M059J (cell line): ENCODE data around the gene SEPHS1. TPM values are rescaled to one million over a fixed set of nuclear protein-coding genes. Genes with fewer than 3 reads are reported as not detected.
"Not testable (repeated sequence)": the region's sequence is repeated elsewhere in the genome, so short reads cannot be mapped to it uniquely, and the experiment has no call there.

Experiments
- DNase-seq: peaks from one replicate; pipeline ENCODE4 v3.0.0-alpha.2; 2012; ENCODE audit warnings: low read depth
- total RNA-seq: library from RNA; depleted of rRNA; stranded (reverse); fragments of >200 nt; shearing (Covaris generic); gene quantifications from 2 replicates; pipeline ENCODE4 v1.2.3, GENCODE V29; 2014; rRNA removed

Gene SEPHS1
- total RNA-seq, result 17.7 and 26.5 TPM in 2 replicates

- DNase-seq, result peak; percentile 61
Observed at GRCh38 chr10:13348216-13349017, at the start of gene SEPHS1. TSS of gene SEPHS1 (minus strand) at chr10:13348293. CDS start at chr10:13344950, 3,343 bp downstream.

- no peak for DNase-seq
Observed at GRCh38 chr10:13397052-13397451, 49.0 kb upstream of the SEPHS1 start.

- no peak for DNase-seq
Observed at GRCh38 chr10:13396369-13396768, 48.3 kb upstream of the SEPHS1 start.

- DNase-seq, result no peak
Observed at GRCh38 chr10:13395540-13395939, 47.4 kb upstream of the SEPHS1 start.

DNA sequence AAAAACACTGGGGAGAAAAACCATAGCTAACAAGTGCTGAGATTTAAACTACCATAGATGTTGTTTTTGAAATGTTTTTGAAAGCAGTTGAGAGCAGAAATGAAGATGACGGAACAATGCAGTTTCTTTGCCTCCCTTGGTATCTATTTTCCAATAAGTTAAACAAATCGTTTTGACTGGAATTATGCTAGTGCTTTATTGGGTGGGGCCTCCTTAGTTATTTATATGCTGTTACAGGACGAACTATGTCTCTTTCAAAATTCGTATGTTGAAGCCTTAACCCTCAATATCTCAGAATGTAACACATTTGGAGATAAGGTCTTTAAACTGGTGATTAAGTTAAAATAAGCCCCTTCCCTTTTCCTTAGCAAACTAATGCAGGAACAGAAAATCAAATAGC, 45.5 kb upstream of the SEPHS1 start:
- no peak for DNase-seq

DNA sequence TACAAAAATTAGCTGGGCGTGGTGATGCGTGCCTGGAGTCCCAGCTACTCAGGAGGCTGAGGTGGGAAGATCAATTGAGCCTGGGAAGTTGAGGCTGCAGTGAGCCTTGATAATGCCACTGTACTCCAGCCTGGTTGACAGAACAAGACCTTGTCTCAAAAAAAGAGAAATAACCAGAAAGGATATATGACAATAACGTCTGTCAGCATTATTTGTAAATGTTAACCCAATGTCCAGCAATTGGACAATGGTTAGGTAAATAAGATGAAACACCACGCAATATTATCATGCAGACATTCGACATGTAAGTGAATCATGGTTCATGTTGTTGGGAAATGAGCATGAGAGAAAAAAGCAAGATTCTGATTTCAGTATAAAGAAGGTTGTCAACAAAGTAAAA, 44.6 kb upstream of the SEPHS1 start:
- DNase-seq, result no peak

- DNase-seq, result peak; percentile 29
Observed at GRCh38 chr10:13390604-13391522, 42.8 kb upstream of the SEPHS1 start.

- no peak for DNase-seq
Observed at GRCh38 chr10:13388478-13389230, 40.6 kb upstream of the SEPHS1 start.

DNA sequence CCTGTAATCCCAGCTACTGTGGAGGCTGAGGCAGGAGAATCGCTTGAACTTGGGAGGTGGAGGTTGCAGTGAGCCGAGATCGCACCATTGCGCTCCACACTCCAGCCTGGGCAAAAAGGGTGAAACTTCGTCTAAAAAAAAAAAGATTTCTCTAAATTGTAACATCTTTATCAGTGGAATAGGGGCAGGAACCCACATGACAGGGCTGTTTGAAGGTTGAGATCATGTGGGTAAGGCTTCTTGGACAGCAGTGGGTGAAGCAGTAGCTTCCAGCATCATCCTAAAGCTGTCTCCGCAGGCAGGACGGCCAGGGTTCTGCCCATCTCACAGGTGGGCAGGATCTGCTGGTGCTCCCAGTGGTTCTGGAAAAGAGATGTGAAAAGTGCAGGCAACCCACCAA, 37.9 kb upstream of the SEPHS1 start:
- no peak for DNase-seq

GRCh38 chr10:13383399-13383761, 35.3 kb upstream of the SEPHS1 start:
- no peak for DNase-seq

DNA sequence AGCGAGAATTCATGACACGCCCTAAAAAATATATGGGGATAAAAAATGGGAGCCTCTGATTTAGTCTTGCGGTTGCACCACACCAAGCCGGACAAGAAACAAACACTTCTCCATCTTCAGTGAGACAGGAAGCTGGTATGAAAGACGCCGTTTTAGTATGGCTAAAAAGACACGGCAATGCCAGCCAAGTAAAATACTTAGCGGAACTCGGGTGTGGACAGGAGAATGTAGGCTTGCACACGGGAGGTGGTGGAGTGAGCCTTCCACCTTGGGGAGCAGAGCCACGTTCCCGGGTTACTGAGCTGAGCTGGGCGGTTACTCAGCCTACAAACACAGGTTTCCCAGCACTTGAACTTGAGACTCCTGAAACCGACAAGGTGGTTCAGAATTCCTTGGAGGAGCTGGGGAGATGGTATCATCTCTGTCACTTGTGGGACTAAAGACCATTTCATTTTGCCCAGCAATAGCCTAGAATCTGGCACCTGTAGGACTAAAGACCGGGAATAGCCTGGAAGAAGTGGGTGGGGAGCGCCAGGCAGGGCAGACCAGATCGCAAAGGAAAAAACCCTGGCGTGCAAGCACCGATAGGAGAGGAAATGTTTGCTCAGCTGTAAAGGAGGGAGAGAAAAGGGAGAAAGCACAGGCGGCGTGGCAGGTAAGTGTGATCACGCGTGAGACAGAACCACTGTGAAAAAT, 34.8 kb upstream of the SEPHS1 start:
- no peak for DNase-seq

GRCh38 chr10:13379061-13379460, 31.0 kb upstream of the SEPHS1 start:
- DNase-seq, result not testable (repeated sequence)

- DNase-seq, result no peak
Observed at GRCh38 chr10:13376746-13377145, 28.7 kb upstream of the SEPHS1 start.

DNA sequence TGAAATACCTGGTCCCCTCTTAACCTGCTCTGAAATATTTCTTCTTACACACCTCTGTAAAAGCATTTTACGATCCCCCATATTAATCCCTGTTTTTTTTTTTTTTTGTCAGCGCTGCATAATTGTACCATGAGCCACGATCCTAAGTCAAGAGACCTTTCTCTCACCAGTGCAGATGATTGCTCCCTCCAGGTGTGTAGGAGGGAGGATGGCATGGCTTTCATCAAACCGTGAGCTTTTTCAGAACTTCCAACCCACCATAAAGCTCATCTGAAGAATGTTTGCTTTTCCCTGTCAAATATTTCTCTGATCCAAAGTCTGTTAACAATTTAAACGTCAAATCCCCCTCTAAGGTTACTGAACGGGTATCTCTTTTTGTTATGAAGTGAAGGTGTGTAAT, 28.2 kb upstream of the SEPHS1 start:
- DNase-seq, result no peak

DNA sequence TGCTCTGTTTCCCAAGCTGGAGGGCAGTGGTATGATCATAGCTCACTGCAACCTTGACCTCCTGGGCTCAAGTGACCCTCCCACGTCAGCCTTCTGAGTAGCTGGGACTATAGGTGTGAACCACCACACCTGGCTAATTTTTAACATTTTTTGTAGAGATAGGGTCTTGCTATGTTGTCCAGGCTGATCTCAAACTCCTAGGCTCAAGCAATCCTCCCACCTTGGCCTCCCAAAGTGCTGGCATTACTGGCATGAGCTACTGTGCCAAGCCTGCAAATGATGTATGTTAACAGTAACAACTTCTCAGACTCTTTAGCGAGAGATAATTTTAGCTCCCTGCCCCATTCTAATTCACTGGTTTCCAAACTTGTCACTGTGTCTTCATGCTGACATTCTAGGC, 27.7 kb upstream of the SEPHS1 start:
- no peak for DNase-seq

GRCh38 chr10:13373644-13374043, 25.6 kb upstream of the SEPHS1 start:
- DNase-seq, result no peak

- no peak for DNase-seq
Observed at GRCh38 chr10:13372524-13372923, 24.4 kb upstream of the SEPHS1 start.

DNA sequence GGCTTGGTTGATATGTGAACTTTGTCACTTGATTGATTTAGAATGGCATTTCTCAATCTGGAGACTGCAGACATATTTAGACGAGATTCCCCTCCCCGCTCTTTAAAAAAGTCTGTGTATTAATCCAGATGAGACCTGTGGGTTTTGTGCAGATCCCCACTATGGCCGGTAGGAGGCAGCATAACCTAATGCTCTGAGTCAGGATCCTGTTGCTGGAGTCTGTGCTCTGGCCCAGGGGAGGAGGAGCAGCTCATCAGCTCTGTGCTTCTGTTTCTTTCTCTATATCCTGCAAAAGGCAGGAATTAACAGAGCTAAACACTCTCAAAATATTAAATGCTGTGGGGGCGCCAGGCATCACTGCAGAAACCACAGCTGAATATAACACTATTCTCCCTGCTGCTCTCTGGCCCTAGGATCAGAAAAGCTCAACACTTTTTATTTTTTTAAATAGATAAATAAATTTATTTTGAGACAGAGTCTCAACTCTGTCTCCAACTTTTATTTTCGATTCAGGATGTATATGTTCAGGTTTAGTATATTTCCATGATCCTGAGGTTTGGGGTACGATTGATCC, 23.9 kb upstream of the SEPHS1 start:
- peak; percentile 76 for DNase-seq

DNA sequence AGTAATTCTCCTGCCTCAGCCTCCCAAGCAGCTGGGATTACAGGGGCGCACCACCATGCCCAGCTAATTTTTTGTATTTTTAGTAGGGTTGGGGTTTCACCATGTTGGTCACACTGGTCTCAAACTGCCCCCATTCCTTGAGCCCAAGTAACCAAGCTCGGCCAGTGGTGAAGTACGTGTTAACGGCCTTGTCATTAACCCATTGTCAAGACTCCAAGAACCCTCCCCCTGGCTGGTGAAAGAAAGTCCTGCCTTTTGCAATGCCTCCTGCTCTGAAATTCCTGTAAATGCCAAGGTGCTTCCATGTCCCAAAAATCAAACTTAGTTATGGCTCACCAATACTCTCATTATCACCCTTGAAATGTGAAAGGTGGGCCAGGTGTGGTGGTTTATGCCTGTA, 18.8 kb upstream of the SEPHS1 start:
- DNase-seq, result no peak

DNA sequence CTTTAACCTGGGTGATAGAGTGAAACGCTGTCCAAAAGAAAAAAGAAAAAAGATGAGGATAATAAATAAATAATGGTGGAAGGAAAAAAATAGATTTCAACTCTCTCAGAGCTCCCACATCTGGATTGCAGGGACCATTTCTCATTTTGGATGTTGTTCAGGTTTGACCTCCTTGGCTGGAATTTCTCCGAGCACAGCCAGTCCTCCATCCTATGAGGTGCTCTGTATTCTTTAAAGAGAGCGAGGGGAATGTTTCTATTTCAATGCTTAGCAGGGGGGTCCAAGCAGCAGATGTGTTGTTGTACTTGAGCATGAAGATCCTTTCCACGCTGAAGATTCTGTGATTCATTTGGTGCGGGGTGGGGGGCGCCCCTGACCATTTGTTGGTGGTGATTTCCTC, 17.7 kb upstream of the SEPHS1 start:
- DNase-seq, result no peak

DNA sequence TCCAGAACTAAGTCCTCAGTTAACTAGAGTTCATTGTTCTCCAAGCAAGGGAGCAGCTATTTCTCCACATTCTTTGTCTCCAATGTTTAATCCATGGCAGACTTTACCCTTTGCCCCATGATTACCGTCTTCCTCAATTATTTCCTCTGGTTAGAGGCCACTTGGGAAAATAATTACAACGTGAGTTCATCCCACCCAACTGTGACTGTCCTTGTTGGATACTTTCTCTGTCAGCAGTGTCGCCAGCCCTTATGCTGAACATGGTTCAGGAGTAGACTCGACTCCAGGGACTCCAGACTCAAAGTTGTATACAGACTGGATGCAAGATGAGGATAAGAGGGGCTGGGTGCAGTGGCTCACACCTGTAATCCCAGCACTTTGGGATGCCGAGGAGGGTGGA, 17.1 kb upstream of the SEPHS1 start:
- no peak for DNase-seq
